ENCODE measurements around the gene PTPRF.
"Not testable (repeated sequence)": the region's sequence is repeated elsewhere in the genome, so short reads cannot be mapped to it uniquely, and the experiment has no call there.

Gene PTPRF

GRCh38 chr1:43538969-43539368, 8.3 kb downstream of the PTPRF start:
- no peak for DNase-seq

GRCh38 chr1:43539726-43540434, 9.2 kb downstream of the PTPRF start:
- DNase-seq: no peak

- no peak for DNase-seq
Observed at GRCh38 chr1:43540653-43541071, 10.0 kb downstream of the PTPRF start.

GRCh38 chr1:43541141-43541540, 10.5 kb downstream of the PTPRF start:
- DNase-seq: no peak

GRCh38 chr1:43541721-43542401, 11.2 kb downstream of the PTPRF start:
- no peak for DNase-seq

GRCh38 chr1:43542527-43543458, 12.1 kb downstream of the PTPRF start:
- DNase-seq: no peak

- no peak for DNase-seq
Observed at GRCh38 chr1:43543567-43543966, 12.9 kb downstream of the PTPRF start.

GRCh38 chr1:43545339-43545694, 14.6 kb downstream of the PTPRF start:
- DNase-seq: no peak

- no peak for DNase-seq
Observed at GRCh38 chr1:43545695-43546387, 15.2 kb downstream of the PTPRF start.

GRCh38 chr1:43546388-43547100, 15.9 kb downstream of the PTPRF start:
- DNase-seq: no peak

- no peak for DNase-seq
Observed at GRCh38 chr1:43547538-43548072, 16.9 kb downstream of the PTPRF start.

GRCh38 chr1:43548285-43549271, 17.9 kb downstream of the PTPRF start:
- no peak for DNase-seq

- DNase-seq: not testable (repeated sequence)
Observed at GRCh38 chr1:43549394-43549793, 18.7 kb downstream of the PTPRF start.

- no peak for DNase-seq
Observed at GRCh38 chr1:43549921-43550597, 19.4 kb downstream of the PTPRF start.

GRCh38 chr1:43550598-43551246, 20.0 kb downstream of the PTPRF start:
- DNase-seq: no peak

GRCh38 chr1:43551396-43551888, 20.8 kb downstream of the PTPRF start:
- no peak for DNase-seq

GRCh38 chr1:43552059-43552742, 21.5 kb downstream of the PTPRF start:
- DNase-seq: no peak

- DNase-seq: no peak
Observed at GRCh38 chr1:43552813-43553212, 22.1 kb downstream of the PTPRF start.
